Parathyroid adenoma (tissue), 2 donors: ENCODE results near the gene PLXDC1.
"Not testable (repeated sequence)": the region's sequence is repeated elsewhere in the genome, so short reads cannot be mapped to it uniquely, and the experiment has no call there.

Experiments used
- H2AFZ ChIP-seq: fragments of 300-600 bp; sonication (generic); one replicate; pipeline ENCODE4 v1.7.0; 2017; ENCODE audit warnings: antibody characterized with exemption, mild to moderate bottlenecking
- H3K27ac ChIP-seq: fragments of 300-600 bp; sonication (generic); one replicate; pipeline ENCODE4 v1.7.0; 2017
- H3K27me3 ChIP-seq: fragments of 300-600 bp; sonication (generic); one replicate; pipeline ENCODE4 v1.7.0; 2017; ENCODE audit warnings: low read length; ENCODE audit not compliant: control insufficient read depth, insufficient read depth
- H3K36me3 ChIP-seq: fragments of 300-600 bp; sonication (generic); one replicate; pipeline ENCODE4 v1.7.0; 2017; ENCODE audit warnings: low read length; ENCODE audit not compliant: control insufficient read depth, insufficient read depth
- H3K4me1 ChIP-seq: fragments of 300-600 bp; sonication (generic); one replicate; pipeline ENCODE4 v1.7.0; 2017; ENCODE audit warnings: control low read depth
- H3K4me2 ChIP-seq: fragments of 300-600 bp; sonication (generic); one replicate; pipeline ENCODE4 v1.7.0; 2017; ENCODE audit warnings: low read length
- H3K4me3 ChIP-seq: fragments of 300-600 bp; sonication (generic); one replicate; pipeline ENCODE4 v1.7.0; 2017; ENCODE audit warnings: low read depth, low read length
- H3K79me2 ChIP-seq: fragments of 300-600 bp; sonication (generic); one replicate; pipeline ENCODE4 v1.7.0; 2017; ENCODE audit warnings: control low read depth
- H3K9ac ChIP-seq: fragments of 300-600 bp; sonication (generic); one replicate; pipeline ENCODE4 v1.7.0; 2017; ENCODE audit warnings: mild to moderate bottlenecking
- H3K9me3 ChIP-seq: fragments of 300-600 bp; sonication (generic); one replicate; pipeline ENCODE4 v1.7.0; 2017; ENCODE audit warnings: low read length; ENCODE audit not compliant: control insufficient read depth
- CTCF ChIP-seq: fragments of 300-600 bp; sonication (generic); IDR thresholded peaks from one replicate; pipeline ENCODE4 v1.7.0; 2017; ENCODE audit warnings: antibody characterized with exemption, mild to moderate bottlenecking
- donor health status: primary hyperparathyroidism.

Gene PLXDC1

DNA sequence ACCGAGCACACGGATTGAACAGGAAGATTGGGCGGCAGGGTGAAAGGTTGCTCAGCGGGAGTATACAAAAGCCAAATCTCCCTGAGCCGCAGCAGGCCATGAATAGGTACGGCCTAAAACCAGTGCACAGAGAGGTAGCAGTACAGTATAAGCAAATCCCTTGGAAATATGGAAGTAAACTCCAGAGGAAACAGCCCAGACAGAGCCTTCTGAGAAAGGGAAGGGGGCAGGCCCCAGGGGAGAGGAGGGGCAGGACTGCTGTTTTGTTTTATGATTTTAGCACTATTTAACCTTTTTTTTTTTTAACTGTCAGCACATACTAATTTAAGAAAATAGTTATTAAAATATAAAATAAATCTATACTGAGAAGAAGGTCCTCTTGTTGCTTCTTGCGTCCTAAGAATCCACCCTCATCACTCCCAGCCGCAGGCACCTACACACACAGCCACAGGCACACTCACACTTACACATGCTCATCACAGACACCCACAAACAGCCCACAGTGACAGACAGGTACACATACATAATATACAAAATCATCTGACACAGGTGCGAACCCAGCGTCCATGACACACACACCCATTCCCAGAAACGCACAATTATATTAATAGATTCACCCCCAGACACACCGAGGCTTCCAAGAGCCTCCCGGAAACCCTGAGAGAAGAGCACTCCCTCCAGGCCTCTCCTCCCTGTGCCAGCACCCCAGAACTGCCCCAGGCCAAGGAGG is 12.8 kb downstream of the PLXDC1 start:
- H3K4me2 ChIP-seq = no peak overlapping the region
- no peak overlapping the region for H3K4me3 ChIP-seq
- no peak overlapping the region for H3K9ac ChIP-seq
- H2AFZ ChIP-seq = no peak overlapping the region
- no peaks in the 10 kb centered on the region for H3K4me1 ChIP-seq
- no peaks in the 10 kb centered on the region for H3K9me3 ChIP-seq
- H3K27ac ChIP-seq = no peak overlapping the region
- H3K79me2 ChIP-seq = no peaks in the 10 kb centered on the region
- TF ChIP-seq CTCF = no peak
- H3K36me3 ChIP-seq = no peaks in the 10 kb centered on the region
- H3K27me3 ChIP-seq = no peaks in the 10 kb centered on the region

DNA sequence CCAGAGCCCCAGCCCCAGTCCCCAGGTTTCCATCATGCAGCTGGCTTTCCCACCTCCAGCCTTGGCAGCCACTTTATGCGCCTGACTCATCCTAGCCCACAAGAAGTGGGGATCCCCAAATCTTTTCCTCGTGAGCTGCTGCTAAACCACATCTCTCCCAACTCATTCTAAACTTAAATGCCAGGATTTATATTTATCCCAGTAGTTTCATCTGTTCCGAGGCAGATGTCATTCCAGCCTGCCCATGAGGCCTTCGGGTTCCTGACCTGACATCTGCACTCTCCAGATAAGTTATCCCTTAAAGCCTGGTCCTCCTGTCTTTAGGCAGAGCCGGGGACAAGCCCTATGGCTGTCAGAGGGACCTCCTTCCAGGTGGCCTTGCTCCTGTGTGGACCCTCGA is 16.6 kb downstream of the PLXDC1 start:
- Histone ChIP-seq H3K27ac (no peak overlapping the region), H3K4me2 (no peak overlapping the region), H3K79me2 (no peaks in the 10 kb centered on the region), H3K4me1 (no peaks in the 10 kb centered on the region), H2AFZ (no peak overlapping the region), H3K36me3 (no peaks in the 10 kb centered on the region), H3K9me3 (no peaks in the 10 kb centered on the region), H3K27me3 (no peaks in the 10 kb centered on the region), H3K9ac (no peak overlapping the region), H3K4me3 (no peak overlapping the region)
- TF ChIP-seq CTCF = no peak

DNA sequence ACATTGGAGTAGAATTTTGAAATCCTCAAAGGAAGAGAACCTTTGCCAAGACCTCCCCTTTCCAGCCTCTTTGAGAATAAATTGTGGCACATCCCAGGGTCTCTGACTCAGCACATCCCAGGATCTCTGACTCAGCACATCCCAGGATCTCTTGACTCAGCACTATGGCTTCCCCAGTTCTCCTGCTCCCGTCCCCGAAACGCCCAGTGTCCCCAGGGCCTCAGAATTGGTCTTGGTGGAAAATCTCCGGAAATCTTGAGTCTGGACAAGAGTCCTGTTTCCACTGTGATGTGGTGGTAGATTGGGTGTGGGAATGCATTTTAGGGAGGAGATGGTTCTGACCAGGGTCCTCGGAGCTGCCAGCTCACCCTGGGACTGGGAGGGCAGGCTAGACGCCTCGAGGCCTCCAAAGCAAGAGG is 19.2 kb downstream of the PLXDC1 start:
- H3K9ac ChIP-seq = no peak overlapping the region
- H3K4me1 ChIP-seq = no peaks in the 10 kb centered on the region
- no peaks in the 10 kb centered on the region for H3K9me3 ChIP-seq
- no peaks in the 10 kb centered on the region for H3K27me3 ChIP-seq
- H3K27ac ChIP-seq = no peak overlapping the region
- TF ChIP-seq CTCF = no peak
- H2AFZ ChIP-seq = no peak overlapping the region
- no peaks in the 10 kb centered on the region for H3K36me3 ChIP-seq
- H3K4me2 ChIP-seq = peak overlapping the region; percentile 3
- H3K79me2 ChIP-seq = no peaks in the 10 kb centered on the region
- no peak overlapping the region for H3K4me3 ChIP-seq

GRCh38 chr17:39131616-39132015 is 19.8 kb downstream of the PLXDC1 start:
- no peaks in the 10 kb centered on the region for H3K9me3 ChIP-seq
- H3K27ac ChIP-seq = no peak overlapping the region
- H3K4me3 ChIP-seq = no peak overlapping the region
- no peaks in the 10 kb centered on the region for H3K27me3 ChIP-seq
- no peaks in the 10 kb centered on the region for H3K79me2 ChIP-seq
- H3K36me3 ChIP-seq = no peaks in the 10 kb centered on the region
- TF ChIP-seq CTCF = no peak
- no peak overlapping the region for H3K9ac ChIP-seq
- no peak overlapping the region for H2AFZ ChIP-seq
- H3K4me1 ChIP-seq = no peaks in the 10 kb centered on the region
- peak overlapping the region; percentile 3 for H3K4me2 ChIP-seq

GRCh38 chr17:39130205-39130604 is 21.2 kb downstream of the PLXDC1 start:
- no peak overlapping the region for H2AFZ ChIP-seq
- H3K36me3 ChIP-seq = no peaks in the 10 kb centered on the region
- H3K9me3 ChIP-seq = no peaks in the 10 kb centered on the region
- no peak overlapping the region for H3K9ac ChIP-seq
- no peak overlapping the region for H3K27ac ChIP-seq
- no peak overlapping the region for H3K4me2 ChIP-seq
- no peaks in the 10 kb centered on the region for H3K4me1 ChIP-seq
- no peak overlapping the region for H3K4me3 ChIP-seq
- no peak for TF ChIP-seq CTCF
- H3K79me2 ChIP-seq = no peaks in the 10 kb centered on the region
- H3K27me3 ChIP-seq = no peaks in the 10 kb centered on the region

GRCh38 chr17:39129544-39129943 is 21.9 kb downstream of the PLXDC1 start:
- H3K4me1 ChIP-seq, H3K27ac ChIP-seq, H3K27me3 ChIP-seq, H3K4me2 ChIP-seq, H3K4me3 ChIP-seq, H3K9me3 ChIP-seq, H3K79me2 ChIP-seq, H3K36me3 ChIP-seq, H3K9ac ChIP-seq, H2AFZ ChIP-seq: not testable (repeated sequence)
